HCT116 (cell line): ENCODE data around the gene BIN2. TPM values are rescaled to one million over a fixed set of nuclear protein-coding genes. Genes with fewer than 3 reads are reported as not detected.

Source experiments
- ATAC-seq: fragments of 200-7000 bp; cut with Tn5 transposase; 2 replicates; pipeline ENCODE4 v1.9.1; 2020; ENCODE audit warnings: mild to moderate bottlenecking, moderate library complexity
- BruUV-seq: library from RNA; stranded (reverse); fragments of 400-500 nt; replicated peaks from 2 replicates; lab custom pipeline; 2021; lab: Mats Ljungman, UMichigan
- CTCF ChIA-PET: fragments of 300-600 bp; sonication (Branson Sonifier 250); formaldehyde crosslinking; loops from one replicate; lab custom pipeline; 2021; ENCODE audit warnings: antibody characterized with exemption; lab: Charles Lee
- POLR2A ChIA-PET: fragments of 300-600, 350-600 bp; sonication (Branson Sonifier 250); formaldehyde crosslinking; loops from one replicate; lab custom pipeline; 2021; ENCODE audit warnings: antibody characterized with exemption; lab: Charles Lee
- RAD21 ChIA-PET, 2 experiments: fragments of 300-600 bp; sonication (Branson Sonifier 250); formaldehyde crosslinking; loops; one replicate each; lab custom pipeline; 2023; ENCODE audit warnings: low total read pairs in 2 of 2; ENCODE audit not compliant: uncharacterized antibody in 2 of 2, unreplicated experiment in 2 of 2, low non-redundant PET in 1 of 2; lab: Charles Lee
- DNase-seq: peaks from one replicate; pipeline ENCODE4 v3.0.0-alpha.2; 2010; ENCODE audit warnings: low read depth, low spot score
- H2AFZ ChIP-seq: fragments of 200-600 bp; shearing (Covaris generic), sonication (generic); 2 replicates; pipeline ENCODE4 v1.6.1; 2017; ENCODE audit warnings: low read depth, mixed run types, mixed read lengths, antibody characterized with exemption, low read length; ENCODE audit not compliant: poor library complexity, severe bottlenecking
- H3K27ac ChIP-seq: 2 replicates; pipeline ENCODE4 v1.5.1; 2012; ENCODE audit warnings: low read depth, low read length
- H3K27me3 ChIP-seq: fragments of 200-600 bp; sonication (generic); 2 replicates; pipeline ENCODE4 v1.6.1; 2016; ENCODE audit warnings: mixed run types, low read length, mixed read lengths; ENCODE audit not compliant: insufficient read depth
- H3K36me3 ChIP-seq, 2 experiments: fragments of 200-500 bp in 1 of 2; fragments of 200-600 bp in 1 of 2; sonication (Bioruptor generic) in 1 of 2; sonication (generic) in 1 of 2; 2 replicates each; pipeline versions ENCODE4 v1.5.1 to v1.6.1; 2014 to 2016; ENCODE audit warnings: low read length in 2 of 2, inconsistent platforms in 1 of 2, mixed read lengths in 1 of 2, mixed run types in 1 of 2; ENCODE audit not compliant: insufficient read depth in 2 of 2, control insufficient read depth in 1 of 2
- H3K4me1 ChIP-seq, 2 experiments: fragments of 200-600 bp in 1 of 2; sonication (generic) in 1 of 2; 2 replicates each; pipeline versions ENCODE4 v1.5.1 to v1.6.1; 2012 to 2017; ENCODE audit warnings: low read length in 2 of 2, inconsistent platforms in 1 of 2, mild to moderate bottlenecking in 1 of 2, mixed read lengths in 1 of 2, mixed run types in 1 of 2, moderate library complexity in 1 of 2; ENCODE audit not compliant: insufficient read depth in 2 of 2, control insufficient read depth in 1 of 2
- H3K4me2 ChIP-seq: fragments of 200-600 bp; sonication (generic); 2 replicates; pipeline ENCODE4 v1.6.1; 2017; ENCODE audit warnings: mixed run types, low read length, mixed read lengths
- H3K4me3 ChIP-seq, 2 experiments: fragments of 200-600 bp in 1 of 2; sonication (generic) in 1 of 2; replicated peaks in 1 of 2; 2 replicates each; pipeline ENCODE4 v1.5.1; 2011 to 2016; ENCODE audit warnings: low read length in 2 of 2, control low read depth in 1 of 2, low read depth in 1 of 2, mild to moderate bottlenecking in 1 of 2, mixed read lengths in 1 of 2, mixed run types in 1 of 2
- H3K79me2 ChIP-seq: fragments of 200-600 bp; sonication (generic); 2 replicates; pipeline ENCODE4 v1.6.1; 2017; ENCODE audit warnings: mild to moderate bottlenecking, mixed run types, low read length, moderate library complexity, mixed read lengths; ENCODE audit not compliant: insufficient read depth
- H3K9ac ChIP-seq: fragments of 200-600 bp; sonication (generic); 2 replicates; pipeline ENCODE4 v1.6.1; 2016; ENCODE audit warnings: low read length, mixed read lengths
- H3K9me2 ChIP-seq: fragments of 200-600 bp; sonication (generic), shearing (Covaris generic); 2 replicates; pipeline ENCODE4 v1.6.1; 2017; ENCODE audit warnings: mixed run types, mild to moderate bottlenecking, moderate library complexity; ENCODE audit not compliant: insufficient read depth
- H3K9me3 ChIP-seq, 2 experiments: fragments of 200-500 bp in 1 of 2; fragments of 200-600 bp in 1 of 2; sonication (Bioruptor generic) in 1 of 2; sonication (generic) in 1 of 2; 2 replicates each; pipeline ENCODE4 v1.6.1; 2014 to 2017; ENCODE audit warnings: low read length in 2 of 2, mixed read lengths in 2 of 2, inconsistent platforms in 1 of 2, low read depth in 1 of 2, mild to moderate bottlenecking in 1 of 2, mixed run types in 1 of 2, moderate library complexity in 1 of 2; ENCODE audit not compliant: control insufficient read depth in 1 of 2, insufficient read depth in 1 of 2
- H4K20me1 ChIP-seq: fragments of 200-600 bp; sonication (generic), shearing (Covaris generic); 2 replicates; pipeline ENCODE4 v1.6.1; 2017; ENCODE audit warnings: mixed run types, mild to moderate bottlenecking, moderate library complexity; ENCODE audit not compliant: insufficient read depth
- CBX3 ChIP-seq: IDR thresholded peaks from 2 replicates; pipeline ENCODE4 v1.6.1; 2012; ENCODE audit warnings: low read depth
- EGR1 ChIP-seq: IDR thresholded peaks from 2 replicates; pipeline ENCODE4 v1.6.1; 2012; ENCODE audit warnings: low read depth
- ELF1 ChIP-seq: IDR thresholded peaks from 2 replicates; pipeline ENCODE4 v1.6.1; 2012; ENCODE audit warnings: low read depth, borderline replicate concordance
- EZH2phosphoT487 ChIP-seq: fragments of 200-600 bp; IDR thresholded peaks from 2 replicates; pipeline ENCODE4 v1.6.1; 2018; ENCODE audit warnings: antibody characterized with exemption, borderline replicate concordance
- RAD21 ChIP-seq: IDR thresholded peaks from 2 replicates; pipeline ENCODE4 v1.6.1; 2012; ENCODE audit warnings: low read depth, mild to moderate bottlenecking
- SP1 ChIP-seq: IDR thresholded peaks from 2 replicates; pipeline ENCODE4 v1.6.1; 2012; ENCODE audit warnings: low read depth
- YY1 ChIP-seq: IDR thresholded peaks from 2 replicates; pipeline ENCODE4 v1.6.1; 2011; ENCODE audit warnings: low read length, low read depth, moderate library complexity, mild to moderate bottlenecking; ENCODE audit not compliant: insufficient replicate concordance; ENCODE audit errors: extremely low read depth
- ZFX ChIP-seq: fragments of 450-650 bp; IDR thresholded peaks from 2 replicates; pipeline ENCODE4 v1.6.1; 2017
- intact Hi-C: fragments of 100-400 bp; cut with micrococcal nuclease; formaldehyde crosslinking; loops from 2 replicates; pipeline ENCODE4 v1.10.0; 2022
- total RNA-seq: library from RNA; stranded (reverse); gene quantifications from one replicate; pipeline ENCODE4 v1.2.1, GENCODE V29; 2021; ENCODE audit not compliant: unreplicated experiment

BIN2 gene
- total RNA-seq, 1 experiment from 2014 or later: 0.22 TPM

DNA sequence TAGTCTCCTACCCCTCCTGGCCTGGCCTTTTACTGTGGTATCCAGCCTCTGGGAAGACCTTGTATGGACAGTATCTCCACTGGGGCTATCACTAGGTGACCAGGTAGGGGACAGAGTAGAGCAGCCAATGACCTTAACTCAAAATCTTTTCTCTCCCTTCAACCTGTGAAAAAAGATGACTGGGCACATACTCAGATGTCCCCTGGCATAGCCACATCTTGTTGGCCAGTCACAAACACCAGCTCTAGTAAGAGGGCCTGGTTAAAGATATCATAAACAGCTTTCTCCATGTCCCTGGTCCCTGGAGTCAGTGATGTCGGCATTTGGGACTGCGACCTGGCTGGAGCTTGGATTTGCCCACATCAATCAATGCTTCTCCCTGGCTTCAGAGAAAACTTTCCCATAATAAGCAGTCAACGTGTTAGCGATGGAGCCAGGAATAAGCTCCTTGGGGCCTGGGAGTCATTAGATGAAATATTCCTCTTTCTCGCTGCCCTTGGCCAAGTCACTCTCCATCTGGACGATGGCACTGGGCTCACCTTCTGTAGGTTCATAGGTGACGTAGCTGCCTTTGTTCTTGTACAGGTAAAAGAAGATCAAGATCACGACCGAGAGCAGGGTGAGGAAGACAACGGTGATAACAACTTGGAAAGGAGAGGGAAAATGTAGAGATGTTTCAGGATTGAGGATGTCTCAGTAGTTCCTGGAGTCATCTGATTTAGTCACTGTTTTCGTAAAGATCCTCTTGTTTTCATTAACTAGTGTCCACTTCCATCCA lies 78.3 kb downstream of the BIN2 start:
- Histone ChIP-seq H2AFZ (no peak overlapping the region), H3K4me1 (peaks cover 2 to 6% of the 10 kb centered on the region in 2 experiments; a peak in 1 of 4 replicates), H3K27ac (no peak overlapping the region), H3K9me2 (no peaks in the 10 kb centered on the region), H3K9me3 (no peaks in the 10 kb centered on the region), H3K4me2 (no peak overlapping the region), H3K4me3 (no peak overlapping the region), H4K20me1 (no peaks in the 10 kb centered on the region; the same call in 1 of the 2 replicates), H3K36me3 (peaks cover 37 to 40% of the 10 kb centered on the region in 2 experiments), H3K79me2 (peaks cover 15% of the 10 kb centered on the region; the same call in 1 of the 2 replicates), H3K27me3 (no peaks in the 10 kb centered on the region), H3K9ac (no peak overlapping the region)
- intact Hi-C loops: no loop called here
- DNase-seq: no peak
- ChIA-PET CTCF (no interaction called here), POLR2A (no interaction called here), RAD21 (no interaction called here)
- no peak for TF ChIP-seq YY1
- no peak for TF ChIP-seq EZH2phosphoT487
- no peak for TF ChIP-seq RAD21
- TF ChIP-seq ZFX: no peak
- no peak for TF ChIP-seq CBX3
- no peak for ATAC-seq
- TSS peak; percentile 30 for BruUV-seq

DNA sequence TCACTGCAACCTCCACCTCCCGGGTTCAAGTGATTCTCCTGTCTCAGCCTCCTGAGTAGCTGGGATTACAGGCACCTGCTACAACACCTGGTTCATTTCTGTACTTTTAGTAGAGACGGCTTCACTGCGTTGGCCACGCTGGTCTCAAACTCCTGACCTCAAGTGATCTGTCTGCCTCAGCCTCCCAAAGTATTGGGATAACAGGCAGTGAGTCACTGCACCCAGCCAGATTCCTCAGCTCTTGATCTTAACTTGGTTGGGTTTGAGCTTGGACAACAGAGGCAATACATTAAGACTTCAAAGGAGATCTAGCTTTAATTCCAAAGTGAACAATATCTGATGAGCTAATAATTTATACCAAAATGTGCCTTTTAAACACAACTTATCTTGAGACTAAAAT lies 79.7 kb downstream of the BIN2 start:
- TF ChIP-seq EZH2phosphoT487 (no peak), SP1 (no peak), ZFX (no peak), EGR1 (no peak), ELF1 (no peak)
- CTCF ChIA-PET: interaction anchor here (1.9 kb wide), 1 partner anchor 9 kb away, joined by 7 read pairs; no protein-coding TSS in a partner anchor
- no peaks in the 10 kb centered on the region for H3K27me3 ChIP-seq
- intact Hi-C loops: no loop called here
- H3K4me1 ChIP-seq: peaks cover 5 to 13% of the 10 kb centered on the region in 2 experiments; a peak in 2 of 4 replicates
- H3K9ac ChIP-seq: no peak overlapping the region
- H4K20me1 ChIP-seq: no peaks in the 10 kb centered on the region; the same call in 1 of the 2 replicates
- no peak for ATAC-seq
- H3K9me3 ChIP-seq: no peaks in the 10 kb centered on the region
- no peak overlapping the region for H3K4me2 ChIP-seq
- RAD21 ChIA-PET: interaction anchor here (0.7 to 1.2 kb wide), 2 partner anchors 97 to 106 kb away, joined by 4 read pairs; no protein-coding TSS in a partner anchor
- peaks cover 26% of the 10 kb centered on the region for H3K79me2 ChIP-seq
- H3K4me3 ChIP-seq: no peak overlapping the region
- peaks cover 40 to 45% of the 10 kb centered on the region in 2 experiments for H3K36me3 ChIP-seq
- DNase-seq: no peak
- no peaks in the 10 kb centered on the region for H3K9me2 ChIP-seq
- no peak overlapping the region for H3K27ac ChIP-seq
- BruUV-seq: no TSS peak
- POLR2A ChIA-PET: interaction anchor here (0.9 kb wide), 1 partner anchor 9 kb away, joined by 4 read pairs; no protein-coding TSS in a partner anchor
- H2AFZ ChIP-seq: no peak overlapping the region
